Neutrophil (primary cell): ENCODE data around the gene ANKMY2.

Experiments used
- H3K27ac ChIP-seq: fragments of 200-600 bp; sonication (generic); 2 replicates; pipeline ENCODE4 v1.5.1; 2016; ENCODE audit warnings: mild to moderate bottlenecking, moderate library complexity
- H3K27me3 ChIP-seq: fragments of 200-600 bp; sonication (generic); 2 replicates; pipeline ENCODE4 v1.6.0; 2016; ENCODE audit warnings: mild to moderate bottlenecking
- H3K36me3 ChIP-seq: fragments of 200-600 bp; sonication (generic); 2 replicates; pipeline ENCODE4 v1.5.1; 2017
- H3K4me1 ChIP-seq, 2 experiments: fragments of 200-600 bp in 1 of 2; sonication (generic) in 1 of 2; 1 replicate in 1 of 2; 2 replicates in 1 of 2; pipeline versions ENCODE4 v1.5.1 to v1.6.1; 2013 to 2016; ENCODE audit warnings: low read depth in 1 of 2, low read length in 1 of 2, mild to moderate bottlenecking in 1 of 2, moderate library complexity in 1 of 2; ENCODE audit not compliant: control insufficient read depth in 1 of 2, insufficient read depth in 1 of 2
- H3K4me3 ChIP-seq, 2 experiments: fragments of 200-600 bp in 1 of 2; sonication (generic) in 1 of 2; 1 replicate in 1 of 2; 2 replicates in 1 of 2; pipeline ENCODE4 v1.5.1; 2013 to 2016; ENCODE audit warnings: low read depth in 1 of 2, low read length in 1 of 2, mild to moderate bottlenecking in 1 of 2, moderate library complexity in 1 of 2
- H3K9me3 ChIP-seq: fragments of 200-600 bp; sonication (generic); 2 replicates; pipeline ENCODE4 v1.5.1; 2016
- TF ChIP-seq, protein P1 (sequence below): fragments of 200-600 bp; sonication (generic); IDR thresholded peaks from 2 replicates; pipeline ENCODE4 v1.5.1; 2016; ENCODE audit warnings: antibody characterized with exemption

Gene ANKMY2

DNA sequence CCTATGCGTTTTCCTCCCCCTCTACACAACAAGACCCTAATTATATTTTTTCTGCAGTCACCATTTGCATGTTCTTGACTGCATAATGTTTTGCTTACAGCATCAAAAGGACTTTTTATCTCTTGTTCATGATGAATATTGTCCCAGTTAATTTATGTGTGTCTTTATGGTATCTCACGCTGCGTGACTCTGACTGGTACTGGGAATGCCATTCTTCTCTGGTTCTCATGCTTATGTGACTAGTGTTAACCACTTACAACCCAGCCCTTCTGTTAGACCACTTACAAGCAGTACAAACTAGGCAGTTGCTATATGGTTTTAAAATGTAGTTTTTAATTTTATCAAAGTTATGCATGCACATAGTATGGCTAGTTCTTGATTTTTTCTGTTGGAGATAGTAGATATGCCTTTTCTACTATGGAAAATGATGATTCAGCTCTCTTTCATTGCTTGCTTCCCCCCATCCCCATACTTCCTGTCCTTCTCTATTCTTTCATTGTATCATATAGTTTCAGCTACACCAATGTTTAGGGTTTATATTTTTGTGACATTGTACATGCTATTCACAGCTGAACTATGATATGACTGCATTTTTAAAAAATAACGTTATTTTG, 25.3 kb upstream of the ANKMY2 start:
- TF ChIP-seq, protein P1, sequence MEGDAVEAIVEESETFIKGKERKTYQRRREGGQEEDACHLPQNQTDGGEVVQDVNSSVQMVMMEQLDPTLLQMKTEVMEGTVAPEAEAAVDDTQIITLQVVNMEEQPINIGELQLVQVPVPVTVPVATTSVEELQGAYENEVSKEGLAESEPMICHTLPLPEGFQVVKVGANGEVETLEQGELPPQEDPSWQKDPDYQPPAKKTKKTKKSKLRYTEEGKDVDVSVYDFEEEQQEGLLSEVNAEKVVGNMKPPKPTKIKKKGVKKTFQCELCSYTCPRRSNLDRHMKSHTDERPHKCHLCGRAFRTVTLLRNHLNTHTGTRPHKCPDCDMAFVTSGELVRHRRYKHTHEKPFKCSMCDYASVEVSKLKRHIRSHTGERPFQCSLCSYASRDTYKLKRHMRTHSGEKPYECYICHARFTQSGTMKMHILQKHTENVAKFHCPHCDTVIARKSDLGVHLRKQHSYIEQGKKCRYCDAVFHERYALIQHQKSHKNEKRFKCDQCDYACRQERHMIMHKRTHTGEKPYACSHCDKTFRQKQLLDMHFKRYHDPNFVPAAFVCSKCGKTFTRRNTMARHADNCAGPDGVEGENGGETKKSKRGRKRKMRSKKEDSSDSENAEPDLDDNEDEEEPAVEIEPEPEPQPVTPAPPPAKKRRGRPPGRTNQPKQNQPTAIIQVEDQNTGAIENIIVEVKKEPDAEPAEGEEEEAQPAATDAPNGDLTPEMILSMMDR, result no peak
- Histone ChIP-seq H3K27me3 (no peaks in the 10 kb centered on the region), H3K9me3 (no peaks in the 10 kb centered on the region), H3K36me3 (no peaks in the 10 kb centered on the region), H3K4me3 (no peak overlapping the region), H3K27ac (no peak overlapping the region), H3K4me1 (peaks cover 4 to 8% of the 10 kb centered on the region in 2 experiments)

DNA sequence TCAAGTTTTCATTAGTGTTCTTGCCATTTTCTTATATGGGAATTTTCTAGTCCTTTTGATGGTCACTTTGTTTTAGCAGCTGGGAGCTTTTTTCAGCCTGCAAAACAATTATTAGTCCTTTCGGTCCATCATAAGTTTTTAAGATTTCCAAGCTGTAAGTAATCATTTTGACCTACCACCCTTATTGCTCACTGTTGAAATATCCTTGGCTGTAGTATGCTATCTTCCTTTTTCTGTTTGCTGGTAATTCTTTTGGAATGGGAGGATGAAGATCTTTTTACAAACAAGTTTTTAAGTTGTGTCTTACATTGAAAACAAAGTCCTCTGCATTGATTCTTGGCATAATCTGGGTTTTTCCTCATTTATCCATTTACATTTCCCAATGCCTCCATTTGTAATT, 24.5 kb upstream of the ANKMY2 start:
- Histone ChIP-seq H3K27ac (no peak overlapping the region), H3K9me3 (no peaks in the 10 kb centered on the region), H3K27me3 (no peaks in the 10 kb centered on the region), H3K4me3 (no peak overlapping the region), H3K36me3 (no peaks in the 10 kb centered on the region), H3K4me1 (peaks cover 4 to 8% of the 10 kb centered on the region in 2 experiments)
- TF ChIP-seq, protein P1, result no peak

DNA sequence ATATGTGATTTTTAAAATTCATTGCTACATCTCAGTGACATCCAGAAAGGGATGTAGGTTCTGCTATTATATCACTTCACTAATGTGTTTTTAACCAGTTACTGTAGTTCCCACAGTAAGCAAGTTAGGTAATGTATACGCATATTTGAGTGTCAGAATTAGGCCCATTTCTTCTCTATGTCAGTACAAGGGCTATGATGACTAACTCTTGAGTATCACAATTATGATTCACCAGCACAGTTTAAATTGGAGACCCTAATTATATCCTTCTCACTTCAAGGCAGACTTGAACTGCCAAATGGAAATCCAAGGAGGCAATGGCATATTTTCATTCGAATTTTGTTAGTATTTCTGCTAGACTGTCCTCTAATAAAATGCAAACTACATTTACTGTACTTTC, 24.0 kb upstream of the ANKMY2 start:
- Histone ChIP-seq H3K9me3 (no peaks in the 10 kb centered on the region), H3K27me3 (no peaks in the 10 kb centered on the region), H3K36me3 (no peaks in the 10 kb centered on the region), H3K4me1 (peaks cover 4 to 8% of the 10 kb centered on the region in 2 experiments), H3K27ac (no peak overlapping the region), H3K4me3 (no peak overlapping the region)
- TF ChIP-seq, protein P1, result no peak

DNA sequence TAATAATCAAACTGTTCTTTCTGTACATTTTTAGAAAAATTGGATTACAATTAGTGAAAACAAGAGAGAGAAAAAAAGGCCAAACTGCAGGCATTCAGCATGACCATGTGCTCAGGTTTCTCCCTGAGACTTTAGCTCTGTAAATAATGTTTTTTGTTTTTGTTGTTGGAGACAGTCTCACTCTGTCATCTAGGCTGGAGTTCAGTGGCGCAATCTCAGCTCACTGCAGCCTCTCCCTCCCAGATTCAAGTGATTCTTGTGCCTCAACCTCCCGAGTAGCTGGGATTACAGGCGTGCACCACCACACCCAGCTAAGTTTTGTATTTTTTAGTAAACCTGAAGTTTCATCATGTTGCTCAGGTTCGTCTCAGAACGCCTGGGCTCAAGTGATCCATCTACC, 23.4 kb upstream of the ANKMY2 start:
- TF ChIP-seq, protein P1, result no peak
- Histone ChIP-seq H3K4me3 (no peak overlapping the region), H3K27me3 (no peaks in the 10 kb centered on the region), H3K4me1 (peaks cover 4 to 8% of the 10 kb centered on the region in 2 experiments), H3K36me3 (no peaks in the 10 kb centered on the region), H3K9me3 (no peaks in the 10 kb centered on the region), H3K27ac (no peak overlapping the region)

DNA sequence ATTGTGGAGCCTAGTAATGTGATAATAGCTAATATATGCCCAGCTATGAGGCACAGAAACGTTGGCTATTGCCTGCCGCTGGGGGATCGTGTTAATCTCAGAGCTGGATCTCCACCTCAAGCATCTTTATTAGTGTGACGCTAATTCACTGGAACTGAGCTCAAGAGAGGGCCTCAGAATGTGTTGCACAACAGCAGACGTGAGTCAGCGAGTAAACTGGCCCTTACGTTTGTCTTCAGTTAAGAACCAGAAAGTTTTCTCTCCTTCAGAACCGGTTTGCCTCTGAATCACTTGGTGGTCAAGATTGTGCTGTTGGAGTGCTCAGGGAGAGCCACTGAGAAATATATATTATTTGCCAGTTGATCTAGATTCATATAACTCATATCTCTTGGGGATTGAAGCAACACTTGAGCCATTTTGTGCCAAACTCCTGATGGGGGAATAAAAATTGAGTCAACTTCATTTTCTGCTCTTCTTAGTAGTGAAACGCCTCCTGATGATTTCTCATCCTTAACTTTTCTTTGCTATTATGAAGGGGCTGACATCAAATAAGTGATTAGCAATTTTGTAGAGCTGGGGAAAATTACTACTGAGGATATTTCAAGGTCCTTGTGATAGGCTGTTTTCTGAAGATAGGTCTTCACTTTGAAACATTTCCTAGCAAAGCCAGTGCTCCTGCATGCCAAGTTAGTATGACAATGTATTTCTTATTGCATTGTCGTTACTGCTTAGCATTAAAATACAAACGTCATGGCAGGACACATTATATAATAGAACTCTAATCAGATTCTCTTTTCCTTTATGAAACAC, 22.7 kb upstream of the ANKMY2 start:
- peak overlapping the region; percentile 48 for H3K27ac ChIP-seq
- no peak overlapping the region for H3K4me3 ChIP-seq
- H3K4me1 ChIP-seq, result peaks cover 4 to 8% of the 10 kb centered on the region in 2 experiments
- TF ChIP-seq, protein P1, result no peak
- H3K9me3 ChIP-seq, result no peaks in the 10 kb centered on the region
- no peaks in the 10 kb centered on the region for H3K27me3 ChIP-seq
- no peaks in the 10 kb centered on the region for H3K36me3 ChIP-seq
